H9 (cell line): Measurements from ENCODE around the gene ARHGEF7. TPM values are rescaled to one million over a fixed set of nuclear protein-coding genes. Genes with fewer than 3 reads are reported as not detected.

ENCODE experiments used
- DNase-seq: peaks from one replicate; pipeline ENCODE4 v3.0.0-alpha.2; 2017
- H2AFZ ChIP-seq: one replicate; pipeline ENCODE4 v1.6.1; 2013; ENCODE audit warnings: mild to moderate bottlenecking, low read length, control low read depth, moderate library complexity
- H2AK5ac ChIP-seq: 2 replicates; pipeline ENCODE4 v1.6.1; 2013; ENCODE audit warnings: low read length, control low read depth, mixed read lengths; ENCODE audit not compliant: insufficient read length
- H2BK120ac ChIP-seq: one replicate; pipeline ENCODE4 v1.6.1; 2013; ENCODE audit warnings: low read depth, mild to moderate bottlenecking, low read length, control low read depth, inconsistent platforms; ENCODE audit not compliant: poor library complexity, severe bottlenecking
- H2BK12ac ChIP-seq: 2 replicates; pipeline ENCODE4 v1.6.1; 2013; ENCODE audit warnings: low read length, control low read depth, mixed read lengths, low read depth; ENCODE audit not compliant: insufficient read length
- H2BK15ac ChIP-seq: 2 replicates; pipeline ENCODE4 v1.6.1; 2013; ENCODE audit warnings: low read depth, low read length, control low read depth
- H2BK20ac ChIP-seq: one replicate; pipeline ENCODE4 v1.6.1; 2013; ENCODE audit warnings: low read depth, mild to moderate bottlenecking, low read length, control low read depth, inconsistent platforms; ENCODE audit not compliant: poor library complexity, severe bottlenecking
- H2BK5ac ChIP-seq: 2 replicates; pipeline ENCODE4 v1.6.1; 2013; ENCODE audit warnings: low read length, control low read depth, mixed read lengths; ENCODE audit not compliant: insufficient read length
- H3K14ac ChIP-seq: 2 replicates; pipeline ENCODE4 v1.6.1; 2013; ENCODE audit warnings: low read length, control low read depth; ENCODE audit not compliant: insufficient read depth
- H3K18ac ChIP-seq: 2 replicates; pipeline ENCODE4 v1.6.1; 2013; ENCODE audit warnings: low read depth, mild to moderate bottlenecking, mixed read lengths, low read length, control low read depth; ENCODE audit not compliant: insufficient read length
- H3K23ac ChIP-seq: 2 replicates; pipeline ENCODE4 v1.6.1; 2013; ENCODE audit warnings: low read length, control low read depth, mixed read lengths, low read depth; ENCODE audit not compliant: insufficient read length
- H3K23me2 ChIP-seq: 2 replicates; pipeline ENCODE4 v1.6.1; 2013; ENCODE audit warnings: low read depth, mild to moderate bottlenecking, mixed read lengths, low read length, control low read depth; ENCODE audit not compliant: insufficient read length, poor library complexity, severe bottlenecking
- H3K27ac ChIP-seq: 2 replicates; pipeline ENCODE4 v1.5.1; 2013; ENCODE audit warnings: low read length, control low read depth, mixed read lengths, low read depth; ENCODE audit not compliant: insufficient read length
- H3K27me3 ChIP-seq: 2 replicates; pipeline ENCODE4 v1.6.1; 2013; ENCODE audit warnings: low read length, control low read depth, inconsistent platforms; ENCODE audit not compliant: insufficient read depth
- H3K4ac ChIP-seq: 2 replicates; pipeline ENCODE4 v1.6.1; 2013; ENCODE audit warnings: low read depth, mild to moderate bottlenecking, control low read depth, inconsistent platforms, low read length, moderate library complexity
- H3K4me1 ChIP-seq: 2 replicates; pipeline ENCODE4 v1.6.1; 2013; ENCODE audit warnings: low read length, control low read depth, inconsistent platforms; ENCODE audit not compliant: insufficient read depth
- H3K4me2 ChIP-seq: 2 replicates; pipeline ENCODE4 v1.6.1; 2013; ENCODE audit warnings: low read length, control low read depth, mixed read lengths; ENCODE audit not compliant: insufficient read length, insufficient read depth
- H3K56ac ChIP-seq: 2 replicates; pipeline ENCODE4 v1.6.1; 2013; ENCODE audit warnings: low read depth, mild to moderate bottlenecking, mixed read lengths, low read length, control low read depth; ENCODE audit not compliant: insufficient read length
- H3K79me1 ChIP-seq: 2 replicates; pipeline ENCODE4 v1.6.1; 2013; ENCODE audit warnings: low read depth, mild to moderate bottlenecking, moderate library complexity, low read length, control low read depth, inconsistent platforms; ENCODE audit not compliant: insufficient read depth, poor library complexity, severe bottlenecking
- H3K79me2 ChIP-seq: 2 replicates; pipeline ENCODE4 v1.6.1; 2013; ENCODE audit warnings: low read length, control low read depth, inconsistent platforms; ENCODE audit not compliant: insufficient read depth
- H3K9ac ChIP-seq: 2 replicates; pipeline ENCODE4 v1.6.1; 2013; ENCODE audit warnings: low read length, control low read depth, mixed read lengths; ENCODE audit not compliant: insufficient read length; ENCODE audit errors: extremely low read depth
- H3K9me3 ChIP-seq: one replicate; pipeline ENCODE4 v1.6.1; 2013; ENCODE audit warnings: low read depth, low read length, inconsistent platforms; ENCODE audit not compliant: control insufficient read depth
- H3T11ph ChIP-seq: one replicate; pipeline ENCODE4 v1.6.1; 2013; ENCODE audit warnings: mild to moderate bottlenecking, low read length, control low read depth, inconsistent platforms
- H4K20me1 ChIP-seq: one replicate; pipeline ENCODE4 v1.6.1; 2013; ENCODE audit not compliant: control insufficient read depth, insufficient read length, insufficient read depth
- H4K5ac ChIP-seq: 2 replicates; pipeline ENCODE4 v1.6.1; 2013; ENCODE audit warnings: low read depth, mild to moderate bottlenecking, mixed read lengths, low read length, control low read depth; ENCODE audit not compliant: insufficient read length
- H4K8ac ChIP-seq: replicated peaks from 2 replicates; pipeline ENCODE4 v1.6.1; 2013; ENCODE audit warnings: low read length, control low read depth, mixed read lengths, low read depth; ENCODE audit not compliant: insufficient read length
- H4K91ac ChIP-seq: 2 replicates; pipeline ENCODE4 v1.6.1; 2013; ENCODE audit warnings: low read depth, mild to moderate bottlenecking, moderate library complexity, mixed read lengths, low read length, control low read depth; ENCODE audit not compliant: insufficient read length
- H3K27ac Mint-ChIP-seq, 3 experiments: 2 replicates in 2 of 3; 3 replicates in 1 of 3; pipeline ENCODE4 v1.8.0; 2020 to 2021; ENCODE audit warnings: mixed read lengths in 3 of 3, mild to moderate bottlenecking in 1 of 3, moderate library complexity in 1 of 3
- H3K27me3 Mint-ChIP-seq: 2 replicates; pipeline ENCODE4 v1.8.0; 2021; ENCODE audit warnings: low read depth, mild to moderate bottlenecking, moderate library complexity, mixed read lengths
- H3K36me3 Mint-ChIP-seq, 3 experiments: 2 replicates in 2 of 3; 3 replicates in 1 of 3; pipeline ENCODE4 v1.8.0; 2020 to 2021; ENCODE audit warnings: low read depth in 3 of 3, mixed read lengths in 3 of 3; ENCODE audit not compliant: insufficient read depth in 1 of 3
- H3K4me1 Mint-ChIP-seq, 2 experiments: 2 replicates each; pipeline ENCODE4 v1.8.0; 2020; ENCODE audit warnings: mixed read lengths in 2 of 2
- H3K4me3 Mint-ChIP-seq, 2 experiments: 2 replicates in 1 of 2; 3 replicates in 1 of 2; pipeline ENCODE4 v1.8.0; 2020 to 2021; ENCODE audit warnings: mild to moderate bottlenecking in 2 of 2, mixed read lengths in 2 of 2, moderate library complexity in 1 of 2
- H3K9me3 Mint-ChIP-seq, 2 experiments: 2 replicates in 1 of 2; 3 replicates in 1 of 2; pipeline ENCODE4 v1.8.0; 2020; ENCODE audit warnings: mild to moderate bottlenecking in 2 of 2, mixed read lengths in 2 of 2, moderate library complexity in 1 of 2
- CTCF ChIP-seq: fragments of 200-600 bp; sonication (generic); conservative IDR thresholded peaks from 3 replicates; pipeline ENCODE4 v1.8.0; 2021; ENCODE audit warnings: antibody characterized with exemption, mild to moderate bottlenecking
- WGBS: extraction: QIAGEN DNeasy Blood & Tissue Kit; methylation state at CpG from one replicate; pipeline ENCODE4 v1.1.7; 2013; ENCODE audit warnings: missing lambda C conversion rate, low lambda C conversion rate, mixed read lengths; ENCODE audit not compliant: insufficient read length; ENCODE audit errors: extremely low coverage; 5-methylcytosine and 5-hydroxymethylcytosine counted together
- total RNA-seq: library from RNA; stranded (reverse); gene quantifications from 2 replicates; pipeline ENCODE4 v1.2.1, GENCODE V29; 2021

The ARHGEF7 gene
- total RNA-seq, 1 experiment from 2014 or later, result 51.9 TPM

- Histone ChIP-seq H4K5ac (no peak overlapping the region), H4K8ac (no peak overlapping the region), H4K91ac (no peak overlapping the region), H3K23me2 (no peaks in the 10 kb centered on the region), H3K79me1 (no peaks in the 10 kb centered on the region), H3K23ac (no peak overlapping the region), H3K56ac (no peak overlapping the region), H3K9me3 (no peaks in the 10 kb centered on the region), H3T11ph (no peak overlapping the region), H2BK15ac (no peak overlapping the region), H3K27ac (no peak overlapping the region), H3K4me2 (no peak overlapping the region), H3K14ac (no peak overlapping the region), H2BK12ac (no peak overlapping the region), H3K4me1 (no peaks in the 10 kb centered on the region), H2AK5ac (no peak overlapping the region), H3K79me2 (no peaks in the 10 kb centered on the region), H2BK20ac (no peak overlapping the region), H3K18ac (no peak overlapping the region), H2BK120ac (no peak overlapping the region), H2BK5ac (no peak overlapping the region), H3K27me3 (no peaks in the 10 kb centered on the region), H3K4ac (no peak overlapping the region), H2AFZ (no peak overlapping the region), H3K9ac (no peak overlapping the region), H4K20me1 (no peaks in the 10 kb centered on the region)
- H3K36me3 Mint-ChIP-seq, result peaks cover 0 to 3% (median under 1%) of the 10 kb centered on the region in 3 experiments; a peak in 3 of 7 replicates
- peak overlapping the region in 1 of 3 experiments; percentile 39; a peak in 2 of 7 replicates for H3K27ac Mint-ChIP-seq
- H3K27me3 Mint-ChIP-seq, result no peaks in the 10 kb centered on the region
- H3K4me1 Mint-ChIP-seq, result peaks cover 7 to 10% of the 10 kb centered on the region in 2 experiments; a peak in 3 of 4 replicates
- TF ChIP-seq CTCF, result no peak
- H3K9me3 Mint-ChIP-seq, result 0 out of 5 replicates have a peak, but pooled peaks cover 0 to 2% of the 10 kb centered on the region in 2 experiments
- no CpG with 5 or more reads among the region's 13 CpGs for WGBS
- H3K4me3 Mint-ChIP-seq, result no peak overlapping the region
- DNase-seq, result no peak
Measured at GRCh38 chr13:111318386-111318785, 203.3 kb downstream of the ARHGEF7 start.
